ENCODE data around the gene MYL4.

The MYL4 gene

DNA sequence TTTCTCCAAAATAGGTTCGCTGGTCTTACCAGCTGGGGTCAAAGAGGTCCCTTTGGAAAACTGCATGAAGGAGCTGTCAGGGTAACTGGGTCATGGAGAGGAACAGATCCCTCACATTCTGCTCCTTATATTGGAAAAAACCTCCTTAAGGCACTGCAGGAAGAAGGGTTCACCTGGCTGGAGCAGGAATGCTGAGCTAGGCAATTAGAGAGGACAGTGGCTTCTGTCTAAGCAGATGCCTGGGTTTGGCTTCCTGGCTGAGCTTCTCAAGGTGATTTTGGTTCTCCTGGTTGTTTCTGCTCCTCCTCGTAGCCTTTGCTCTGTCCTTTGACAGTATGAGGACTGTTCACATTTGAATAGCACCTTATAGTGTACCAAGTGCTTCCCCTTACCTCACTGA, 64.1 kb downstream of the MYL4 start:
- DNase-seq (ENCODE audit: low read depth), result no peak
